Adrenal gland (tissue), 12 donors: ENCODE measurements around the gene PRKCE. TPM values are rescaled to one million over a fixed set of nuclear protein-coding genes. Genes with fewer than 3 reads are reported as not detected.

Source experiments
- DNase-seq, 7 donors: peaks; one replicate each; pipeline ENCODE4 v3.0.0-alpha.2; 2019 to 2020
- H3K27ac ChIP-seq, 5 donors: fragments of 200-600 bp; sonication (generic) in 4 of 5; 1 replicate in 3 of 5; 2 replicates in 2 of 5; pipeline versions ENCODE4 v1.5.1 to v1.8.0; 2016 to 2020; ENCODE audit warnings: mild to moderate bottlenecking in 1 of 5
- H3K27me3 ChIP-seq: fragments of 200-600 bp; 2 replicates; pipeline ENCODE4 v1.8.0; 2021
- H3K36me3 ChIP-seq, 2 donors: fragments of 200-600 bp; replicated peaks in 1 of 2; 1 replicate in 1 of 2; 2 replicates in 1 of 2; pipeline versions ENCODE4 v1.5.1 to v1.8.0; 2018 to 2022
- H3K4me1 ChIP-seq, 2 donors: fragments of 200-600 bp; replicated peaks in 1 of 2; 1 replicate in 1 of 2; 2 replicates in 1 of 2; pipeline versions ENCODE4 v1.5.1 to v1.8.0; 2018 to 2021
- H3K4me3 ChIP-seq, 4 donors: fragments of 200-600 bp; sonication (generic) in 3 of 4; one replicate each; pipeline ENCODE4 v1.5.1; 2016 to 2018
- H3K9me3 ChIP-seq, 3 donors: fragments of 200-600 bp; sonication (generic) in 1 of 3; replicated peaks in 1 of 3; 1 replicate in 2 of 3; 2 replicates in 1 of 3; pipeline versions ENCODE4 v1.5.1 to v1.8.0; 2016 to 2021
- CTCF ChIP-seq, 6 experiments: fragments of 450-650 bp in 4 of 6; fragments of 200-600 bp in 2 of 6; sonication (generic) in 1 of 6; IDR thresholded peaks; 1 replicate in 5 of 6; 2 replicates in 1 of 6; pipeline versions ENCODE4 v1.5.1 to v1.8.0; 2016 to 2021; ENCODE audit warnings: antibody characterized with exemption in 6 of 6, mild to moderate bottlenecking in 2 of 6, moderate library complexity in 1 of 6
- POLR2A ChIP-seq, 2 donors: fragments of 450-650 bp; IDR thresholded peaks; one replicate each; pipeline ENCODE4 v1.6.1; 2017; ENCODE audit warnings: antibody characterized with exemption in 2 of 2, mild to moderate bottlenecking in 2 of 2, moderate library complexity in 1 of 2
- WGBS, 4 donors: extraction: QIAGEN DNeasy Blood & Tissue Kit in 2 of 4; methylation state at CpG; one replicate each; pipeline versions ENCODE4 v1.1.5 to v1.1.7; 2013 to 2017; 5-methylcytosine and 5-hydroxymethylcytosine counted together
- intact Hi-C, 2 donors: fragments of 100-400 bp; cut with DNase I; formaldehyde crosslinking; loops; one replicate each; pipeline versions ENCODE4 v1.14.1 to v1.15.0; 2022 to 2023
- polyA plus RNA-seq, 3 donors: library from polyadenylated mRNA; stranded (reverse); fragments of 200-250 nt in 2 of 3; fragments of 350-450 nt in 1 of 3; fragmentation: Illumina TruSeq in 1 of 3; extraction: RNeasy Lipid Tissue Mini Kit (QIAGEN cat#74804) in 1 of 3; gene quantifications; one replicate each; pipeline ENCODE4 v1.2.3, GENCODE V29; 2013 to 2014
- total RNA-seq, 9 donors: library from RNA; depleted of rRNA in 4 of 9; stranded (reverse); fragments of >200 nt in 4 of 9; fragments of 120-200 nt in 1 of 9; fragmentation: NEBNext Ultra II Directional in 1 of 9; extraction: Animal tissue kit (Norgen Biotek cat#: 25700) in 1 of 9; gene quantifications; one replicate each; pipeline versions ENCODE4 v1.1.0 to v1.2.4, GENCODE V29; 2013 to 2023
- donor health status: healthy with polysubstance abuse.
- donor health status: Bipolar disorder and iron deficiency.
- donor health status: DM: yes; HTN: yes; CAD: no.
- donor health status: DM: no; HTN: no; CAD: no.
- donor health status: DM: no; HTN: no; CAD: no.
- donor health status: DM: yes; HTN: yes; CAD: no.

The PRKCE gene
- total and polyA plus RNA-seq, 12 donors, result 1.9 to 19.2 (median 8.0) TPM

- Histone ChIP-seq H3K9me3 (no peaks in the 10 kb centered on the region), H3K27ac (peak overlapping the region in 1 of 5 donors; percentile 35), H3K27me3 (no peaks in the 10 kb centered on the region), H3K4me1 (peaks cover 0 to 23% of the 10 kb centered on the region in 2 donors), H3K4me3 (no peak overlapping the region), H3K36me3 (no peaks in the 10 kb centered on the region)
- TF ChIP-seq POLR2A (IDR thresholded peaks at IDR 0.05) (no peak), CTCF (IDR thresholded peaks at IDR 0.05) (no peak)
- peak; percentile 26 to 77 (median 59) for DNase-seq
- intact Hi-C loops, result no loop called here
- 50 to 67% (median 53%) methylated on average over 5 of the region's 5 CpGs for WGBS, 4 donors
These were observed 383.1 kb downstream of the PRKCE start for GRCh38 chr2:46034535-46034934.

DNA sequence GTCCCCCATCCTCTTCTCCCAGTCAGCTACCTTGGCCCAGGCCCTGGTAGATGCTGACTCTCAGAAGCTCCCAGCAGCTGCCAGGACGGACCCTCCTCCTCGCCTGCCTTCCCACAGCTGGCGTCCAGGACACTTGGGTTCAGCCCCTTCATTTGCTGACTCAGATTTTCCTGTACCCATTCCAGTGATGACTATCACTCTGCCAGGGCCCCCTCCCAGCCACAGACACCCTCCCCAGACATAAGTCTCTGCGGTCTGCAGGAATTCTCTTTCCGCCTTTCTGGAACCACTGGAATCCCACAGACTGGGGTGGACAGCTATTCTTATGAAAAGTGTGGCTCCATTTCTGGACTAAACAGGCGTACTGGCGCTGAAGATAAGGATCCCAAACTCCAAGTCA lies 385.5 kb downstream of the PRKCE start:
- H3K27me3 ChIP-seq, result no peaks in the 10 kb centered on the region
- H3K4me3 ChIP-seq, result no peak overlapping the region
- intact Hi-C loops, result no loop called here
- 93 to 96% (median 95%) methylated on average over 7 of the region's 7 CpGs for WGBS, 4 donors
- peak overlapping the region in 1 of 5 donors; percentile 51 for H3K27ac ChIP-seq
- no peaks in the 10 kb centered on the region for H3K36me3 ChIP-seq
- no peaks in the 10 kb centered on the region for H3K9me3 ChIP-seq
- peaks cover 0 to 18% of the 10 kb centered on the region in 2 donors for H3K4me1 ChIP-seq
- TF ChIP-seq CTCF (IDR thresholded peaks at IDR 0.05), result no peak
- TF ChIP-seq POLR2A (IDR thresholded peaks at IDR 0.05), result no peak
- no peak for DNase-seq

DNA sequence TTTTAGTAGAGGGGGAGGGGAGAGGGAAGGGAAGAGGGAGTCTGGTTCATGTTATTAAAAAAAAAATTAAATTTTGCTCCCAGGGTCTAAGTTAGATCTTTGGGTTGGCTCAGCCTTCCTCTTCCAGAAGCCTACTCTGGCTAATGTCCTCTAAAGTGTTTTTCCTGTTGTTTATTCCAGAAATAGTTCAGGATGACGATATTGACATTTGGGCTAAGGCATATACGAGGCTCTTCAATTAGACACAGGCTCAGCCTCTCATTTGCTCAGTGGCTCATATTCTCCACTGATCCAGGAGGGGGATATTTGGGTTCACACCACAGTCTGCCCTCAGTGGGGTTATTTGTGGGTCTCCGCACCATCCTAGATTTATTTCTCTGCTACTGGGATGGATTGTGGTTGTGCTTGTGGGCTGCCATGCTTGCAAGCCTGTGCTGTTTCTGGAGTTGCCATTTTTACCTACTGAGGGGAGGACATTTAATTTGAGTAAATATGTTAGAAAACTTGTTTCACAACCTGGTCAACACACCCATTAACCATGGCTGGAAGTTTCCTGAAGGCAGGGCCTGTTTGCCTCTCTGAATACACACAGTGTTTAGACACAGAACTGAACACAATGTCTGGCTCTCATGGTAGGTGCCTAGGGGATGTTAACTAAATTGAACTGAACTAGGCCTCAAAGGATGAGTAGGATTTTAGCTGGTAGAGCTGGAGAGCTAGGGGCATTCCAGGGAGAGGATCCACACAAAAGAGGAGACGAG lies 388.2 kb downstream of the PRKCE start:
- peak in 1 of 7 donors; percentile 21 for DNase-seq
- peaks cover 0 to under 1% of the 10 kb centered on the region in 2 donors for H3K4me1 ChIP-seq
- peak overlapping the region in 1 of 5 donors; percentile 50 for H3K27ac ChIP-seq
- no peak overlapping the region for H3K4me3 ChIP-seq
- no peaks in the 10 kb centered on the region for H3K36me3 ChIP-seq
- no peaks in the 10 kb centered on the region for H3K27me3 ChIP-seq
- 84 to 88% (median 86%) methylated on average over 4 of the region's 4 CpGs for WGBS, 4 donors
- TF ChIP-seq CTCF (IDR thresholded peaks at IDR 0.05) (no peak), POLR2A (IDR thresholded peaks at IDR 0.05) (no peak)
- intact Hi-C loops, result no loop called here
- H3K9me3 ChIP-seq, result no peaks in the 10 kb centered on the region

GRCh38 chr2:46040563-46041155 lies 389.2 kb downstream of the PRKCE start:
- no peak overlapping the region for H3K4me3 ChIP-seq
- no peaks in the 10 kb centered on the region for H3K9me3 ChIP-seq
- 94 to 96% (median 95%) methylated on average over 7 of the region's 7 CpGs for whole genome bisulfite sequencing, 4 donors
- H3K4me1 ChIP-seq, result no peaks in the 10 kb centered on the region
- H3K27me3 ChIP-seq, result no peaks in the 10 kb centered on the region
- intact Hi-C loops, result no loop called here
- H3K36me3 ChIP-seq, result no peaks in the 10 kb centered on the region
- TF ChIP-seq CTCF (IDR thresholded peaks at IDR 0.05) (no peak), POLR2A (IDR thresholded peaks at IDR 0.05) (no peak)
- H3K27ac ChIP-seq, result no peak overlapping the region
- no peak for DNase-seq
